GM12873 (cell line): ENCODE results near the gene ZNF710.

Experiments used
- TF ChIP-seq, protein P1 (sequence below): IDR thresholded peaks from 2 replicates; pipeline ENCODE4 v1.5.1; 2012; ENCODE audit warnings: low read depth, mild to moderate bottlenecking, moderate library complexity, low read length, control low read depth; ENCODE audit not compliant: insufficient read depth; ENCODE audit errors: missing control alignments

The ZNF710 gene

DNA sequence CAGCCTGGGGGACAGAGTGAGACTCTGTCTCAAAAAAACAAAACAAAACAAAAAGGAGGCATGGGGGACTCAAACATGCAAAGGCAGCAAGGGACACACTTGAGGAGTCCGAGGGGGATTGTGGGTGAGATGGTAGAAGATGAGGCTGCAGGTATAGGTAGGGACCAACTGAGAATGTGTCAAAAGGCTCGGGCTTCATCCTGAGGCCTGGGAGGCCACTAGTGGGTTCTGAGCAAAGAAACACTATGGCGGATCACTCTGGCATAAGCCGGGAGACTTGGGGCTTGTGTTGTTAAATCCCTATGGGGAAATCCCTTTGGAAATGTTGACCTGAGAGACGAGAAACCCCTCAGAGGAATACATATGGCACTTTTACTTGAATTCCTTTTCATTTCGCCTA is 21.2 kb downstream of the ZNF710 start:
- TF ChIP-seq, protein P1, sequence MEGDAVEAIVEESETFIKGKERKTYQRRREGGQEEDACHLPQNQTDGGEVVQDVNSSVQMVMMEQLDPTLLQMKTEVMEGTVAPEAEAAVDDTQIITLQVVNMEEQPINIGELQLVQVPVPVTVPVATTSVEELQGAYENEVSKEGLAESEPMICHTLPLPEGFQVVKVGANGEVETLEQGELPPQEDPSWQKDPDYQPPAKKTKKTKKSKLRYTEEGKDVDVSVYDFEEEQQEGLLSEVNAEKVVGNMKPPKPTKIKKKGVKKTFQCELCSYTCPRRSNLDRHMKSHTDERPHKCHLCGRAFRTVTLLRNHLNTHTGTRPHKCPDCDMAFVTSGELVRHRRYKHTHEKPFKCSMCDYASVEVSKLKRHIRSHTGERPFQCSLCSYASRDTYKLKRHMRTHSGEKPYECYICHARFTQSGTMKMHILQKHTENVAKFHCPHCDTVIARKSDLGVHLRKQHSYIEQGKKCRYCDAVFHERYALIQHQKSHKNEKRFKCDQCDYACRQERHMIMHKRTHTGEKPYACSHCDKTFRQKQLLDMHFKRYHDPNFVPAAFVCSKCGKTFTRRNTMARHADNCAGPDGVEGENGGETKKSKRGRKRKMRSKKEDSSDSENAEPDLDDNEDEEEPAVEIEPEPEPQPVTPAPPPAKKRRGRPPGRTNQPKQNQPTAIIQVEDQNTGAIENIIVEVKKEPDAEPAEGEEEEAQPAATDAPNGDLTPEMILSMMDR, result no peak

DNA sequence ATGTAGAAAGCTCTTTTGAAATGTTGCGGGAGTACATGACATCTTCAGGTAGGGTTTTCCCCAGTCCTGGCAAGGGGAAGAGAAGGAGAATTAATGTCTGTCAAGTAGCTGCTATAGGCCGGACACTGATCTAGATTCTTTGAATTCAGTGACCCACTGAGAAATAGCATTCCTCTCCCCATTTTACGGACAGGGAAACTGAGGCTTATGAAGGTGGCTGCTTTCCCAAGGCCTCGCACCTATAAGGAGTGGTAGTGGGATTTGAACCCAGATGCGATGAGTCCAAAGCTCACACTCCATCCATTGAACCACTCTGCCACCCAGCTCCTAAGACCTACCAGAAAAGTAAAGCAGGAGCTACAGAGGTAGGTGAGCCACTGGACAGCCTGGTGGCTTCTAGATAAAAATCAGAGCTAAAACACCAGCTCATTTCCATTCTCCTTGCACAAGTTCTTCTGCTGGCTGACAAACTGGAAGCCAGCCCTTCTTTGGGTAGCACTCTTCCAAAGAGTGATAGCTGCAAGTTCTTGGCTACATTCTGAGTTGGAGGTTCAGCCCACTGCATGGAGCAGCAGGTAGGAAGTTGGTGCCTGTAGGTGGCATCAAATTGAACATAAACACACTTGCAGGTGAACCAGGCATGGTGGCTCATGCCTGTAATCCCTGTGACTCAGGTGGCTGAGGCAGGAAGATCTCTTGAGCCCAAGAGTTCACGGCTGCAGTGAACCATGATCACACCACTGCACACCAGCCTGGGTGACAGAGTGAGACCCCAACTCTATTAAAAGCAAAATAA is 22.0 kb downstream of the ZNF710 start:
- TF ChIP-seq, protein P1, result no peak

DNA sequence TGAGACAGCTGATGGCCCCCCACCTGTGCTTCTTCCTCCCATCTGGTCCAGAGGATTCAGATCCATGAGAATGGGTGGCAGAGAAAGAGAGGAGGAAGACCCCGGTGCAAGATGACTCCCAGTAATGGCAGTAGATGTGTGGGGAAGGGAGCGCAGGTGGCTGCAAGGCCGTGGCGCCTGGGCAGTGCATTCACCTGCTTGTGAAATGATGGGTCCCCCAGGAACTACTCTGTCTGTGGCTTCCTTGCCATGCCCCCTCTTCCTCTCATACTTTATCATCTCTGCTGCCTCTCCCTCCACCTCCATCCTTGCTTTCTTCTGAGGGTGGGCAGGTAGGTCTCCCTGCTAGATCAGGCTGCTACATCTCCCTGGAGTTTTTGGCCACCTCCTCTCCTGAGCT is 23.3 kb downstream of the ZNF710 start:
- TF ChIP-seq, protein P1, result no peak

DNA sequence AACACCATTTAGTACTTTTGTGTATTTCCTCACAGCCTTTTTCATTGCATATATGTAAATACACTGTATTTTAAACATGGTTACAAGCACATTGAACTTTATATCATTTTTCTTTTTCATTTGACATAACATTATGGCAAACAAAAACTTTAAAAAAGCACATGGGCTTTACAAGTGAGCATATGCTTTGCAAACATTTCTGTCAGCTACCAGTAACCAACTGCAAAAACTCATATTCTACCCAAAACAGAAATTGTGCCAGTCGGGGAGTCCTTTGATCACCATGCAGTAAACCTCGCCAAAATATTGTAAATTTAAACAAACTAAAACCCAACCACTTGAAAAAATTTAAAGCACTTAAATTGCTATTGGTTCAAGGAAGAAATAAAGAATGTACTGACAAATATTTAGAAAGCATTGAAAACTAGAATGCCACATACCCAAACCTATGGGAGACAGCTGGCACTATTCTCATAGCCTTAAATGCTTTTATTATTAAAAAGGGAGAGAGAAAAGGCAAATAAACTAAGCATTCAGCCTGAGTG is 24.4 kb downstream of the ZNF710 start:
- TF ChIP-seq, protein P1, result no peak

DNA sequence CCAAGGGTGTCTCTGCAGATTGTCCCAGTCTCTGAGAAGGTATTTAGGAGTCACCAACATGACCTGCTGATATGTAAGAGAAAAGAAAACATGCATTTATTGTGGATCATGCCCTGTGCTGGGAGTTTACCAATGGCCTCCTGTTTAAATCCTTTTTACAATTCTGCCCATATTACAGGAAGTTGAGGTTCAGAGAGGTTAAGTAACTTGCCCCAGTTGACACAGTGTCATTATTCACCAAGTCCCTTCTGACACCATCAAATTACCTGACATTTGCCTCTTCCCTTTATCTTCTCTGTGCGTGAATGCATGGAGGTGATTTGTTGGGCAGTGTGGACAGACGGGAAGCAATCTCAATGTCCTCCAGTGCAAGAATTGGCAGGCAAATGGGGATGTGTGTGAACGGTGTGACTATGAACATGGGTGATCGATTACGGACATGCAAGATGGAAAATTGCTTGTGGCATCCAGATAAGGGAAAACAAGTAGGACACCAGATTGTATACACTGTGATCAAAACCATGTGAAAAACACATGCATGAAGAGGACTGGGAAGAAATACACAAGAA is 27.3 kb downstream of the ZNF710 start:
- TF ChIP-seq, protein P1, result no peak

DNA sequence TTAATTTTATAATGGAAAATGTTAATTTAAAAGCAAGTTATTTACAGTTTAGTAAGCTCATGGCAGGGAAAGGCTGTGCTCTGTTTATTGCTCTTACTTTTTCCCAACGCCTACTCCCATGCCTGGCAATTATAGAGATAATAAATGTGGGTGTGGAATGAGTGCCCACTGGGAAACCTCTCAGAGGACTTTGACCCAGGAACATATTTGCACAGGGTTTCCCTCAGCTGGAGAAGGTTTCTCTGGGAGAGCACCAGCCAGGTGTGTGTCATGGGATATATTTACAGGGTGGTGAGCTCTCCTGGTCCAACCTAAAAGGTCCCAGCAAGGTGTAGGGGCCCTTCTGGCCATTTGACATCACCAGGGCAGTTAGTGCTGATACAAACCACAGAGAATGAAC is 27.9 kb downstream of the ZNF710 start:
- TF ChIP-seq, protein P1, result no peak

DNA sequence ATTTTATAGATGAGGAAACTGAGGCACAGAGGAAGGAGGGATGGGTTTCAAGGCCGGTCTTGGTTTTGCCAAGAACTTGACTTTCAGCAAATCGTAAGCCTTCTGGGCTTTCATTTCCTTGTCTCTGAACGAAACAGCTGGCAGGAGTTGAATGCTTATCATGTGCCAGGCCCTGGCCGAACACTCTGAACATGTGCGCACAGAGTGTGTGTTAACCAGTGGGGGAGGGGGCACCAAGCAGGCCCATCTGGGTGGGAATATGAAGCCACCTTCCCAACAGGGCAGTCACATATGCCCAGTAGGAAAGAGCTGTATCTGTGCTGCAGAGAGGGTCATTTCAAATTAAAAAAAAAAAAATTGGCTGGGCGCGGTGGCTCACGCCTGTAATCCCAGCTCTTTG is 29.3 kb downstream of the ZNF710 start:
- TF ChIP-seq, protein P1, result no peak
